Embryonic facial prominence (tissue), 1 donor: ENCODE results near the gene XPO5.
"Not testable (repeated sequence)": the region's sequence is repeated elsewhere in the genome, so short reads cannot be mapped to it uniquely, and the experiment has no call there.

ENCODE experiments used
- DNase-seq: peaks from one replicate; pipeline ENCODE4 v3.0.0-alpha.2; 2016; ENCODE audit errors: extremely low spot score

XPO5 gene

GRCh38 chr6:43575772-43576551, at the start of gene XPO5, which contains the start of gene POLH:
Gene XPO5, minus strand, starts transcription at chr6:43576038. Its CDS starts 174 bp downstream, at chr6:43575864.
Gene POLH, plus strand, starts transcription at chr6:43576185. Its CDS starts 6,135 bp downstream, at chr6:43582320.
- peak; percentile 75 for DNase-seq

GRCh38 chr6:43625393-43625992, 49.7 kb upstream of the XPO5 start:
- no peak for DNase-seq

GRCh38 chr6:43624786-43625288, 49.0 kb upstream of the XPO5 start:
- DNase-seq, result no peak

GRCh38 chr6:43623880-43624785, 48.3 kb upstream of the XPO5 start:
- DNase-seq, result no peak

GRCh38 chr6:43622541-43622940, 46.7 kb upstream of the XPO5 start:
- no peak for DNase-seq

- DNase-seq, result no peak
These were observed 46.0 kb upstream of the XPO5 start for GRCh38 chr6:43621836-43622180.

GRCh38 chr6:43621078-43621835, 45.4 kb upstream of the XPO5 start:
- no peak for DNase-seq

GRCh38 chr6:43616725-43617472, 41.1 kb upstream of the XPO5 start:
- no peak for DNase-seq

- no peak for DNase-seq
These were observed 38.5 kb upstream of the XPO5 start for GRCh38 chr6:43614396-43614730.

- no peak for DNase-seq
These were observed 38.0 kb upstream of the XPO5 start for GRCh38 chr6:43613721-43614395.

GRCh38 chr6:43610431-43610830, 34.6 kb upstream of the XPO5 start:
- no peak for DNase-seq

GRCh38 chr6:43609402-43609801, 33.6 kb upstream of the XPO5 start:
- DNase-seq, result no peak

- DNase-seq, result no peak
These were observed 33.0 kb upstream of the XPO5 start for GRCh38 chr6:43608807-43609206.

GRCh38 chr6:43608310-43608763, 32.5 kb upstream of the XPO5 start:
- peak; percentile 61 for DNase-seq

- DNase-seq, result no peak
These were observed 30.2 kb upstream of the XPO5 start for GRCh38 chr6:43606019-43606418.

GRCh38 chr6:43604174-43604573, 28.3 kb upstream of the XPO5 start:
- DNase-seq, result no peak

- DNase-seq, result no peak
These were observed 24.8 kb upstream of the XPO5 start for GRCh38 chr6:43600595-43600994.

- no peak for DNase-seq
These were observed 18.1 kb upstream of the XPO5 start for GRCh38 chr6:43593938-43594337.

GRCh38 chr6:43589564-43589963, 13.7 kb upstream of the XPO5 start:
- DNase-seq, result not testable (repeated sequence)

GRCh38 chr6:43588194-43588593, 12.4 kb upstream of the XPO5 start:
- no peak for DNase-seq
